Activated CD8-positive, alpha-beta T cell treated with anti-CD3 and anti-CD28 coated beads for 36 hours (primary cell): ENCODE data around the gene RICTOR. TPM values are rescaled to one million over a fixed set of nuclear protein-coding genes. Genes with fewer than 3 reads are reported as not detected.

Experiments
- ATAC-seq: fragments of 200-7000 bp; cut with Tn5 transposase; one replicate; pipeline ENCODE4 v1.10.0; 2021; ENCODE audit warnings: mild to moderate bottlenecking, moderate library complexity
- CTCF ChIA-PET: fragments of 350-600 bp; sonication (Branson Sonifier 250); formaldehyde crosslinking; loops from one replicate; lab custom pipeline; 2021; ENCODE audit warnings: antibody characterized with exemption; lab: Charles Lee
- POLR2A ChIA-PET: fragments of 350-600 bp; sonication (Branson Sonifier 250); formaldehyde crosslinking; loops from one replicate; lab custom pipeline; 2021; ENCODE audit warnings: antibody characterized with exemption; lab: Charles Lee
- DNase-seq: peaks from one replicate; pipeline ENCODE4 v3.0.0-alpha.2; 2020
- H3K27ac Mint-ChIP-seq: one replicate; pipeline ENCODE4 v1.8.0; 2021; ENCODE audit warnings: mild to moderate bottlenecking, mixed read lengths
- H3K27me3 Mint-ChIP-seq: one replicate; pipeline ENCODE4 v1.8.0; 2021; ENCODE audit warnings: mixed read lengths
- H3K36me3 Mint-ChIP-seq: one replicate; pipeline ENCODE4 v1.8.0; 2021; ENCODE audit warnings: low read depth, mixed read lengths
- H3K4me1 Mint-ChIP-seq: one replicate; pipeline ENCODE4 v1.8.0; 2021; ENCODE audit warnings: low read depth, mixed read lengths
- H3K4me3 Mint-ChIP-seq: one replicate; pipeline ENCODE4 v1.8.0; 2021; ENCODE audit warnings: mild to moderate bottlenecking, moderate library complexity, mixed read lengths
- H3K9me3 Mint-ChIP-seq: one replicate; pipeline ENCODE4 v1.8.0; 2021; ENCODE audit warnings: mixed read lengths
- intact Hi-C: fragments of 100-400 bp; cut with micrococcal nuclease; formaldehyde crosslinking; loops from one replicate; pipeline ENCODE4 v1.10.0; 2022
- total RNA-seq, 2 experiments: library from RNA; stranded (reverse); gene quantifications; one replicate each; pipeline ENCODE4 v1.2.3, GENCODE V29; 2021
- TF ChIP-seq, protein P1 (sequence below): fragments of 200-600 bp; IDR thresholded peaks from one replicate; pipeline ENCODE4 v1.8.0; 2022; ENCODE audit warnings: antibody characterized with exemption, mild to moderate bottlenecking

RICTOR gene
- total RNA-seq, 2 experiments from 2014 or later, result 23.9 to 26.1 TPM

DNA sequence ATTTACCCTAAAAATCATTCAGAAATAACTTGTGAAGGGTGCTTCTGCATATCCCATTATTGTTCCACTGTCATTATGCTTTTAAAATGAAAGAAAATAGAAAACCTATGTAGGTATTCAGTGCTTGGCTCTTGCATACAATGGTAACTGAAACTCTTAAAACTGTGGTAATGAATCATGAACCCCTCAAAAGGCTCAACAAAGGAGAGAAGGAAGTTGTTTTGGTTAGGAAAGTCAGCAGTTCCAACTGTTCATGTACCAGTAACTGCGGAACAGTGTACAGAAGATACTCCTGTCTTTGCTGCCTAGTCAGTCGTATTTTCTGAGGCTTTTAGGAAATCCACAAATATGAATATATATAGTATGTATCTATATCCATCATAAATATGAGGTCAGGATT, 132.3 kb downstream of the RICTOR start:
- H3K4me1 Mint-ChIP-seq, result no peaks in the 10 kb centered on the region
- intact Hi-C loops, result no loop called here

DNA sequence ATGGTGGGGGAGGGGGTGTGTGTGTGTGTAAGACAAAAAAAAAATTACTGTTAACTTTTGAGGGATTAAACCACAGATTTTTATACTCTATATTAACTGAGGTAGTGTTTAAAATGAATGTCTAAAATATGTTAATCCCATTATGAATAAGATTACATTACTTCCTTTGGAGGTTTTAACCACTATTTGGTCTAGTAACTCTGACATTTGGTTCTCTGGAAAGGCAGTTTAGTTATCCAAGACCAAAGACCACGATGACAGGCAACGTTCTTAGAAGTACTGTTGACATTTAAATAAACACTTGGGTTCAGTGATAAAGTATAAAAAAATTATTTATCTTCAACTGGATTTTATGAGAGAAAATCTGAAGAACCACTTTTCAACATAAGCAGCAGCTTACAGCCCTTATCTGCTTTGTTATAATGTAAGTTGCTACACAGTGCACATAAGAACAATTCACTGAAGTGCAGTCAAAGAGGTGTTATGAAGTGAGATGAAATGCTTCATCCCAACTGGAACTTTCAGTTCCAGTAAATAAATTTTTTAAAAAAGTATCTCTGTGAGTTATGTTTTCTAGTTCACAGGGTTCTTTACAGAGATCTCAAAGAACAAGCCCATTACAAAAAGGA, 133.9 kb downstream of the RICTOR start:
- intact Hi-C loops, result no loop called here
- DNase-seq (no peak), ATAC-seq (peak; percentile 24)
- Mint-ChIP-seq H3K4me3 (no peak overlapping the region), H3K36me3 (peaks cover 23% of the 10 kb centered on the region), H3K9me3 (no peaks in the 10 kb centered on the region), H3K27me3 (no peaks in the 10 kb centered on the region), H3K27ac (no peak overlapping the region), H3K4me1 (no peaks in the 10 kb centered on the region)
- CTCF ChIA-PET, result interaction anchor here (0.7 to 1.7 kb wide), 2 partner anchors 17 to 18 kb away, joined by 3 to 4 read pairs; no protein-coding TSS in a partner anchor
- TF ChIP-seq, protein P1, sequence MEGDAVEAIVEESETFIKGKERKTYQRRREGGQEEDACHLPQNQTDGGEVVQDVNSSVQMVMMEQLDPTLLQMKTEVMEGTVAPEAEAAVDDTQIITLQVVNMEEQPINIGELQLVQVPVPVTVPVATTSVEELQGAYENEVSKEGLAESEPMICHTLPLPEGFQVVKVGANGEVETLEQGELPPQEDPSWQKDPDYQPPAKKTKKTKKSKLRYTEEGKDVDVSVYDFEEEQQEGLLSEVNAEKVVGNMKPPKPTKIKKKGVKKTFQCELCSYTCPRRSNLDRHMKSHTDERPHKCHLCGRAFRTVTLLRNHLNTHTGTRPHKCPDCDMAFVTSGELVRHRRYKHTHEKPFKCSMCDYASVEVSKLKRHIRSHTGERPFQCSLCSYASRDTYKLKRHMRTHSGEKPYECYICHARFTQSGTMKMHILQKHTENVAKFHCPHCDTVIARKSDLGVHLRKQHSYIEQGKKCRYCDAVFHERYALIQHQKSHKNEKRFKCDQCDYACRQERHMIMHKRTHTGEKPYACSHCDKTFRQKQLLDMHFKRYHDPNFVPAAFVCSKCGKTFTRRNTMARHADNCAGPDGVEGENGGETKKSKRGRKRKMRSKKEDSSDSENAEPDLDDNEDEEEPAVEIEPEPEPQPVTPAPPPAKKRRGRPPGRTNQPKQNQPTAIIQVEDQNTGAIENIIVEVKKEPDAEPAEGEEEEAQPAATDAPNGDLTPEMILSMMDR, result no peak
- POLR2A ChIA-PET, result no interaction called here

More for the DNA sequence above, 132.3 kb downstream of the RICTOR start:
- TF ChIP-seq, protein P1, result no peak
- Mint-ChIP-seq H3K27ac (no peak overlapping the region), H3K4me3 (no peak overlapping the region), H3K36me3 (peaks cover 23% of the 10 kb centered on the region), H3K27me3 (no peaks in the 10 kb centered on the region), H3K9me3 (no peaks in the 10 kb centered on the region)
- CTCF ChIA-PET, result no interaction called here
- ATAC-seq (no peak), DNase-seq (no peak)
- POLR2A ChIA-PET, result no interaction called here

DNA sequence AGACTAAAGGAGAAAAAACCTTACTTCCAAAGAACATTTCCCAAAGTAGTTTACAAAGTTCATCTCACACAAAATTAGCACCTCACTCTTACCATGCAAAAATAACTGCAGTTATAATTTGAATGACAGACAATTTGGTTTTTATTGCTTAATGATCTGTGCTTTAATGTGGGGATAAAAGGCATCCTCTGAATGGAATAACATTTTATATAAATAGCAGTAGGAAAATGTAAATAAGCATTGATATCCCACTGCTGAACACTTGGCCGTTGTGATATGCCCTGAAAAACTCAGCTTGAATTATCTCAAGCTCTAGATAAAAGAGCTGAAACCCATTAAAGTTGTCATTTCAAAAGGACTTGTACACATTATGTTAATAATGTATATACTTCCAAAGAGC, 135.2 kb downstream of the RICTOR start:
- no peaks in the 10 kb centered on the region for H3K27me3 Mint-ChIP-seq
- H3K4me1 Mint-ChIP-seq, result no peaks in the 10 kb centered on the region
- ChIA-PET POLR2A (no interaction called here), CTCF (no interaction called here)
- no peaks in the 10 kb centered on the region for H3K9me3 Mint-ChIP-seq
- no peak overlapping the region for H3K27ac Mint-ChIP-seq
- no peak for DNase-seq
- H3K36me3 Mint-ChIP-seq, result peaks cover 16% of the 10 kb centered on the region
- intact Hi-C loops, result no loop called here
- TF ChIP-seq, protein P1, result no peak
- no peak overlapping the region for H3K4me3 Mint-ChIP-seq
- ATAC-seq, result no peak

DNA sequence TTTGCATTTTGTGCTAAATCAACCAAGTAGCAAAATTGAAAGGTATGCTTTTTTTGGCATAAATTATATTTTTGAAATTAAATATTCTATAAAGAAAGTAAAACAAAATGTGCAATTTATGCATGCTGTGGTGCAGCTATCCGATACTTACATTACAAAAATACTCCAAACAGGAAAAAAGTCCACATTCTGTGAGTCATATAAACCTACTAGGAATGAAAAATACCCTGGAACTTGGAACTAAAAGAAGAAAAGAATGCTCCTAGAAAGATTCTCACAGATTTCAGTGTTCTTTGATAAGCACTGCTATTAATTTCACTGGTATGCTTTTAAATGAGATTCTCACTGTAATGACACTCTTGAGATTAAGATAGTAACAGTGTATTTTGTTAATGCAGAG, 135.8 kb downstream of the RICTOR start:
- Mint-ChIP-seq H3K36me3 (peaks cover 16% of the 10 kb centered on the region), H3K27ac (no peak overlapping the region), H3K9me3 (no peaks in the 10 kb centered on the region), H3K4me3 (no peak overlapping the region), H3K27me3 (no peaks in the 10 kb centered on the region), H3K4me1 (no peaks in the 10 kb centered on the region)
- intact Hi-C loops, result no loop called here
- POLR2A ChIA-PET, result no interaction called here
- TF ChIP-seq, protein P1, result no peak
- DNase-seq (no peak), ATAC-seq (no peak)
- CTCF ChIA-PET, result no interaction called here

DNA sequence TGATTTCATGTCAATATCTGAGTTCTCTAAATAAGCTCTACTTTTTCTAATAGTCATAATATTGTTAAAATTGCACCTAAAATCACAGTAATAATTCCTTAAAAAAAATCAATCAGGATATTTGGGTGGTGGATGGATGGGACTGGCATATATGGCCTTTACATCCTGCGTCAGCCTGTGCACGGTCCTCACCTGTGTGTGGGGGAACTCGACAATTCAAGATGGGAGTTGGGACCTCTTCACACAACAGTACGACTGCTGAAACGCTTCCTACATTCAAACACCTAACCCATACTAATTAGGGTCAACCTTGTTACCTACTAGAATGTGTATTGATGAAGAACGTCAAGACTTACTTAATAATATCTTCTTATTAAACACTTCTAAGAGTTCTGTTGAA, 137.9 kb downstream of the RICTOR start:
- ATAC-seq (no peak), DNase-seq (no peak)
- Mint-ChIP-seq H3K9me3 (no peaks in the 10 kb centered on the region), H3K4me3 (no peak overlapping the region), H3K27me3 (no peaks in the 10 kb centered on the region), H3K4me1 (no peaks in the 10 kb centered on the region), H3K36me3 (peaks cover 7% of the 10 kb centered on the region), H3K27ac (no peak overlapping the region)
- TF ChIP-seq, protein P1, result no peak
- ChIA-PET POLR2A (interaction anchor here (0.6 kb wide), 1 partner anchor 1145 kb away, joined by 3 read pairs; no protein-coding TSS in a partner anchor), CTCF (interaction anchor here (0.7 to 1.6 kb wide), 3 partner anchors 10 to 495 kb away, joined by 3 to 5 read pairs (median 3); no protein-coding TSS in a partner anchor)
- intact Hi-C loops, result no loop called here
